Fibroblast of skin of abdomen (primary cell): ENCODE measurements around the gene CDC37L1.
"Not testable (repeated sequence)": the region's sequence is repeated elsewhere in the genome, so short reads cannot be mapped to it uniquely, and the experiment has no call there.

Experiments
- DNase-seq: peaks from one replicate; pipeline ENCODE4 v3.0.0-alpha.2; 2013

The CDC37L1 gene

DNA sequence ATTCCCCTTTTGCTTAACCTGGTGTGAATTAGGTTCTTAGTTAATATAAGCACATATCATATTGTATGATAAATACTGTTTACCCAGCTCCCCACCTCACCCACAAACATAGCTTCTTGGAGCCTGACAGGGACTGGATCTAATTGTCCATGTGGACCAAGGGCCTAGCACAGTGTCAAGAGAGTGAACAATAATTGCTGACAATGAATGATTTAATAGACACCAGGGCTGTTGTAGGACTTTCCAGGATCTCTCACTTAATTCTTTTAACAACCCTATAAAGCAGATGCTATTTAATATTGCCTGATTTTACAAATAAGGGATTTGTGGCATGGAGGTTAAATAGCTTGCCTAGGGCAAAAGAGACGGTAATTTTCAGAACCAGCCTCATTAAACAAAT lies 36.8 kb downstream of the CDC37L1 start:
- no peak for DNase-seq

DNA sequence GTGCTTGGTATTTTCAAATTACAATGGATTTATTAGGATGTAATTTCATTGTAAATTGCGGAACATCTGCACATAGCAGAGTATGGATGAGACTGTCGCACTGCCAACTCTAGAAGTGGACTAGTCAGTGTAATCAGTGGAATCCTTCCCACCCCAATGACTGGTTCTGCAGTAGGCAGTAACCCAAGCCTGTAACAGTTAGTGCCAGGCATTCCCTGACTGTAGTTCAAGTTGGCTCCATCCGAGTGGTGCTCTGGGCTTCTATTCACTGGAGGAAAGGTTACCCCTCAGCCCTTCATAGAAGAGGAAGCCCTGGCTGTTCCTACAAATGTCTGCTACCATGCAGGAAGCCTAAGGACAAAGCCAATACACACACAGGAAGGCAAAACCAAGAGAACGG lies 38.4 kb downstream of the CDC37L1 start:
- DNase-seq = no peak

DNA sequence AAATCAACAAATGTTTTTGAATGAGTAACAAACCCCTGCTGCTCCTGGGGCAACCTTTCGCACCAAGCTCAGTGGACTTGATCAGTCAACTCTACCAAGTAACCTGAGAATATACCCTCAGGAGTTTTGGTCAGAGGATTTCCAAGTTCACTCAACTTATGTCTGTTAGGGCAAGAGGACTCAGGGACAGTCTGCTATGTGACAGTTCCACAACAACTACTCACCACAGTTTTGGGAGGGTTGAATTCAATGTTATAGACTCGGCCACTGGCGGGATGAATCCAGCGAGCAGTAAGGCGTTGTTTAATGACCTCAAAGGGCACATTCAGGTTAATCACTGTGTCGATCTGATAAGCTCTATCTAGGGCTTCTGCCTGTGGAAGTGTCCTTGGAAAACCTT lies 39.5 kb downstream of the CDC37L1 start:
- no peak for DNase-seq

DNA sequence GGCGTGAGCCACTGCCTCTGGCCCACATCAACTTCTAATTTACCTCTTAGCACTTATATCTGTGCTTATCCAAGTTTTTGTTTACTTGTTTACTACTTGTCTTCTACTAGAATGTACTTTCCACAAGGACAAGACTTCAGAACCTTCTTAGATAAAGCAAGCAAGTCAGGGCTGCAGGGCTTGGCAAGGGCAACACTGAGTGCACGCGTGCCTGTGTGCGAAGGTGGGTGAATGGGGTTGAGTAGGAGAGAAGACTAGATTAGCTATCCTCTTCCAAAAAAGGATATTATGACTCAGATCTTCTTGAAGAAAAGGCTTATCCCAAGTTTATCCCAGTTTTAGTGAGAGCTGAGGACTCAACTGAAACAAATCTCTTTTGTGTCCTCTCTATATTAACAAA lies 42.4 kb downstream of the CDC37L1 start:
- no peak for DNase-seq

DNA sequence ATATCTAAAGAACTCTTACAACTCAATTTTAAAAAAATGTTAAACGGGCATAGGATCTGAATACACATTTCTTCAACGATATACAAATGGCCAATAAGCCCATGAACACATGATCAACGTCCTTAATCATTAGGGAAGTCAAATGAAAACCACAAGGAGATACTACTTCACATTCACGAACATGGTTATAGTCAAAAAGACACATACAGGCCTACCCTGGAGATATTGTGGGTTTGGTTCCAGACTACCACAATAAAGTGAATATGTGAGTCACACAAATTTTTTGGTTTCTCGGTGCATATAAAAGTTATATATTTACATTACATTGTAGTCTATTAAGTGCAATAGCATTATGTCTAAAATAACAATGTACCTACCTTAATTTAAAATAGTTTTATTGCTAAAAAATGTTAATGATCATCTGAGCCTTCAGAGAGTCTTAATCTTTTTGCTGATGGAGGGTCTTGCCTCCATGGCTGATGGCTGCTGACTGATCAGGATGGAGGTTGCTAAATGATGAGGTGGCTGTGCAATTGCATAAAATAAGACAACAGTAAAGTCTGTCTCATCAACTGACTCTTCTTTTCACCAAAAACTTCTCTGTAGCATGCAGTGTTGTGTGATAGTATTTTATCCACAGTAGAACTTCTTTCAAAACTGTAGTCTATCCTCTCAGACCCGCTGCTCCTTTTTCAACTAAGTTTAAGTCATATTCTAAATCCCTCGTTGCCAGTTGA lies 46.5 kb downstream of the CDC37L1 start:
- DNase-seq = no peak

DNA sequence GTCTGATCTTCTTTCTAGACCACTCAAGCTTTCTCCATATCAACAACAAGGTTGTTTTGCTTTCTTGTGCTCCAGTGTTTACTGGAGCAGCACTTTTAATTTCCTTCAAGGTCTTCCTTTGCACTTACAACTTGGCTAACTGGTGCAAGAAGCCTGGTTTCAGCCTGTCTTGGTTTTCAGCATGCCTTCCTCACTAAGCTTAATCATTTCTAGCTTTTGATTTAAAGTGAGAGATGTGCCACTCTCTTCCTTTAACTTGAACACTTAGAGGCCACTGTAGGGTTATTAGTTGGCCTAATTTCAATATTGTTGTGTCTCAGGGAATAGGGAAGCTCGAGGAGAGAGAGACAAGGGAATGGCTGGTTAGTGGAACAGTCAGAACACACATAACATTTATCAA lies 48.2 kb downstream of the CDC37L1 start:
- DNase-seq = no peak

DNA sequence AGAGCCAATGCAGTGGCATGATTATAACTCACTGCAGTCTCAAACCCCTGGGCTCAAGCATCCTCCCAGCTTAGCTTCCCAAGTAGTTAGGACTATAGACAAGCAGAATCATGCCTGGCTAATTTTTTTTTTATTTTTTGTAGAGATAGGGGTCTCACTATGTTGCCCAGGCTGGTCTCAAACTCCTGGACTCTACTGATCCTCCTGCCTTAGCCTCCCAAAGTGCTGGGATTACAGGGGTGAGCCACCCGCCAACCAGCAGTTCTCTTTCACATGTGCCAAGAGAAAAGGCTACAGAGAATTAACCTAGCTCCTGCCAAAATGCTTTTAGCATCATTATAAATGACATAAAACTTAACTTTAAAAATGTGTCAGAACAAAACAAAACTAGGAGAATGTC lies 53.5 kb downstream of the CDC37L1 start:
- DNase-seq = no peak

DNA sequence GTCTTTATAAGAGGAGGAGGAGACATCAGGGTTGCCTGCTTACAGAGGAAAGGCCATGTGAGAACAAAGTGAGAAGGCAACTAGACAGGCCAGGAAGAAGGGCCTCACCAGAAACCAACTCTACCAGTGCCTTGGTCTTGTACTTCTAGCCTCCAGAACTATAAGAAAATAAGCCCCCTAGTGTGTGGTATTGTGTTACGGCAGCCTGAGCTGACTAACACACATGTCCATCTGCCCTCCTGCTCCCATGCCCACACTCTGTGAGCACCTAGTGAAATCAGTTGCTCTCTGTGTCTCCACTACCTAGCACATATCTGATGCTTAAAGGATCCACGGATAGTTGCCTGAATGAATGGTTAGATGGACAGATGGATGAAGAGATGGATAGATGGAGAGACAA lies 54.8 kb downstream of the CDC37L1 start:
- no peak for DNase-seq

DNA sequence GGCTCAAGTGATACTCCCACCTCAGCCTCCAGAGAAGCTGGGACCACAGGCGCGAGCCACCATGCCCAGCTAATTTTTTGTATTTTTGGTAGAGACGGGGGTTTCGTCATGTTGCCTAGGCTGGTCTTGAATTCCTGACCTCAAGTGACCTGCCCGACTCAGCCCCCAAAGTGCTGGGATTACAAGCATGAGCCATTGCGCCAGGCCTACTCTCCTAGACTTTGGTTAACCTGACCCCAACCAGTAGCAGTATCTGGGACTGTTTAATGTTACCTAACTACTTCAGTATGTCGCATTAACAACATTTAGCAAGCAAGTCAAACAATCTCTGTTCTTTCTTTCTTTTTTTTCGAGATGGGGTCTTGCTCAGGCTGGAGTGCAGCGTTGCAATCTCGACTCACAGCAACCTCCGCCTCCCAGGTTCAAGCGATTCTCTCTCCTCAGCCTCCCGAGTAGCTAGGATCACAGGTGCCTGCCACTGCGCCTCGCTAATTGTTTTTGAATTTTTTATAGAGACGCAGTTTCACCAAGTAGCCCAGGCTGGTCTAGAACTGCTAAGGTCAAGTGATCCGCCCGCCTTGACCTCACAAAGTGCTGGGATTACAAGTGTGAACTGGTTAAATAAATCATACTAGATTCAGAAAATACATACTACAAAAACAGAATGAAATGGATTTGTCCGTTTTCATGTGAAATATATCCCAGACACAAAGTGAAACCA lies 59.7 kb downstream of the CDC37L1 start:
- DNase-seq = no peak

DNA sequence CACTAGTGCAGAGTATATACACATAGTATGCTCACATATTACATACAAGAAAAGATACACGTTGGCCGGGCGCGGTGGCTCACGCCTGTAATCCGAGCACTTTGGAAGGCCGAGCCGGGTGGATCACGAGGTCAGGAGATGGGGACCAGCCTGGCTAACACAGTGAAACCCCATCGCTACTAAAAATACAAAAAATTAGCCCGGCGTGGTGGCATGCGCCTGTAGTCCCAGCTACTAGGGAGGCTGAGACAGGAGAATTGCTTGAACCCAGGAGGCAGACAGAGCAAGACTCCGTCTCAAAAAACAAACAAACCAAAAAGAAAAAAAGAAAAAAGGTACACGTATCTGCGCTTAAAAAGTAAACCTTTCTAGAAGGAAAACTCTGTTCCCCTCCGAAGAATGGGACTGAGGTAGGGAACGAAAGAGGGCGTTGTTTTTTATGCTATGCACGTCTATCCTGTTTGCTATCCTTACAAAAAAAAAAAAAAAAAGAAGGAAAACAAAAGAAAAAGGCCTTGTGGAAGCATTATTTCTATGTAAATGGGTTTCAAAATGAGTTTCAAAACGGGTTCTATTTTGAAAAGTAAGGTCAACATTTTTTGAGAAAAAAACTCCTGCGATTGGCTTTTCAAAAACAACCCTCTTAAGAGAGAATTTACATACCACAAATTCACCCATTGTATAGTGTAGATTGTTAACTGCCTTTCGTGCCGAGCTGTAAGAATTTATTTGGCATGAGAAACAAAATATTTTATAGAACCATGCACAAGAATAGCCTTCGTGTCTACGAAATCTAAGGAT lies 60.4 kb downstream of the CDC37L1 start:
- no peak for DNase-seq

DNA sequence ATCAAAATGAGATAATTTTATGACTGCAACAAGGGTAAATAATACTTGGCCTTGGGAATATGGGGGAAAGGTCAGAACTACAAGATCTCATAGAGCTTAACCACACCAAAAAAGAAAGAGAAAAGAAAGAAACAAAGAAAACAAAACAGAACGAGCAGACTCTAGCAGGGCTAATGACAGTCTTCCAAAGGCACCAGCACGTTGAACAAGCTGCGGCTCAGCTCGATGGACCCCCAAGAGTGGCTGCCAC lies 60.9 kb downstream of the CDC37L1 start:
- peak; percentile 21 for DNase-seq

DNA sequence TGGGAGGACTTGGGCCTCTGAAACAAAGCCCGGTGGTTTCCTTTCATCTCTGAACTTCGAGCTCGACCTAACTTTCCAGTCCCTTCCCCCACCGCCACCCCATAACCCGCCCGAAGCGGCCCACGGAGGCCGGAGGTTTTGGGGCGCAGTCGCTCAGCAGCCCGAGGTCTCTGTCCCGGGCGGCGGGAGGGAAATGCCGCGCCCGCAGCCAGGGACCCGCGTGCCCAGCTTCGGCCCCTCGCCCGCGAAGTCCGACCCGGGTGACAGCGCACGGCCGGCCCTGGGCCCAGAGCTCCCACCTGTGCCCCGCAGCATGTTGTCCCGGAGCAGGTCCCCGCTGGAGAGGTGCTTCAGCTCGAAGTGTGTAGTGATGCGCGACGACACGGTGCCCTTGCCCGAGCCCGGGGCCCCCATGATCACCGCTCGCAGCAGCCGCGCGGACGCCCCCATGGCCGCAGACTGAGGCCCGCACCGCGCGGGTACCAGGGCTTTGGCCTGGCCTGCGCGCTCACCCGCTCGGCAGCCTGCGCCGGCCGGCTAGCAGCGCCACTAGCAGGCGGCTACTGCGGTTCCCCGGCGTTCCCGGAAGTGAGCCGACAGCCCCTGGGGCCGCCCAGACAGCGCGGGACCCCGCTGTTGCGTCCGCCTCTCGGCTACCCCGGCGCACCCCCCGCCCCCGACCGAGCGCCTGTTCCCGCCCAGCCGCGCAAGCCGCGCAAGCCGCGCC lies 61.4 kb downstream of the CDC37L1 start, which contains the start of gene AK3:
AK3 (minus strand) TSS at position 565 of the 727 bp plus-strand sequence; CDS start at position 450, 115 bp downstream.
- peak; percentile 88 for DNase-seq

DNA sequence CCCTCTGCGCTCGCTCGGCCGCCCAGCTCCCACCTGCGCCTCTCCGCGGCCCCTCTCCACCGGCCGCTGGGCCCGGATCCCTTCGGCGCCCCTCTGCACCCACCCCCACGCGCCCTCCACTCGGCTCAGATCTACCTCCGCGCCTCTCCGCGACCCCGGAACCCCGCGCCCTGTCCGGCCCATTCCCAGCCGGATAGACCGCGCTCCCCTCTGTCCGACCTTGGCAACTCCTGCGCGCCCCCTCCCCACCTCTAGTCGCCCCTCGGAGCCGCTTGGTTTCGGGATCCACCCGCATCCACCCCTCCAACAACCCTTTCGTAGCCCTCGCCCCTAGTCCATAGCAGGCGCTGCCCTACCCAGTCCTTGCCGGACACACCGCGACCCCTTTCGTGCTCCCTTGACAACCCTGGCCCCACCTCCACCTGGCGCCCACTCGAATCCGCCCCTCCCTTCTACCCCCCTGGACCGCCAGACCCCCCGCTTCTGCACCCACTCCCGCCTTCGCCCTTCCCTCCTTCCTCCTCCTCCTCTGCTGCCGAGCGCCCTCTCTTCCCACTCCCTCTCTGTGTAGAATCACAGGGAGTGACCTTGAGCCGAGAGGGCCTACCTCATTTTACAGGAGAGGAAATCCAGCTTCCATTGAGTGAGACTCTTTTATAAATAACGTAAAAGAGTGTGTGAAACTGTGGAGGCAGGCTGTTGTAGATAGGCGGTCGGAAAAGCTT lies 62.2 kb downstream of the CDC37L1 start:
- no peak for DNase-seq

DNA sequence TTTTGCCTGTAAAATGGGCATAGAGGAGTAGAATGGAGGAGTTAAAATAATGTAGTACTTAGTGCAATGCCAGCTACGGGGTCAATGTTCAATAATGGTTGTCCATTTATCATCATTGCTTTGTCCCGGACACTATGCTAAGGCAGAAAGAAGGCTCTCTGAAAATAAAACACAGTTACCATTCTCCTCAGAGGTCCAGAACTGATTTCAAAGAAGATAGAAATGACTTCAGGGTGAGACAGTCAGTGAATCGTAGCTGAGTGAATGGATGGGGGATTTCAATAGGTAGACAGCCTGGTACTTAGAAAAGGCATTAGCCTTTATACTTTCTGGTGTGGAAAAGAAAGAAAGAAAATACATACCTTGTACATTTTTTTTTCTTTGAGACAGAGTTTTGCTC lies 62.9 kb downstream of the CDC37L1 start:
- no peak for DNase-seq

DNA sequence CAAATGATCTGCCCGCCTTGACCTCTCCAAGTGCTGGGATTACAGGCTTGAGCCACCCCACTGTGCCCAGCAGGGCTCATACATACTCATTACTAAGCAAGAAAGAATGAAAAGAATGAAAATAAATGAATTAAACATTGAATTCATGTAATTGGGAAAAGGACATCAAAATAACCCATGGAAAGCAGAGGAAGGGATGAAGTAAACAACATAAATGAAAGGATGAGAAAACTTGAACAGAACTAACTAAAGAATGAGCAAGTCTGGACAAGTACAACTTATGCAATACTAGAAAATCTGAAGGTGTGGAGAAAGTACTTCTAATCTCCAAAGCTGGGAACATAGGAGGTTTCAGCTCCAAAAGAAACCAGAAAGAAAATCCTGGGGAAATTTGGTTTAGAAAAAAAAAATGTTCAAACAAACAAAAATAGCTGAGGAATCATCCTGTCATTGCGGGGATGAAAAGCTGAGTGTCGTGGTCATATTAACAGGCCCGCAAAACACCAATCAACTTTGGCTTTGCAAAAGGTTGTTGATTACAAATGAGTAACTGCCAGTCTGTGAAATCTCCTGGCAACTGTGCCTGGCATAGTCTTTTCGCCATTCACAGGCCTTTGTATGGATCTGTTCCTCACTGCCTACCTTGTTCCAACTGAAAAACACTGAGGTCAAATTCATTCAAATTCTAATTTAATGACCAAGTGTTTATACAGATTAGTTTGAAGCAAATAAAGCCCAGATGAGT lies 63.9 kb downstream of the CDC37L1 start:
- no peak for DNase-seq

DNA sequence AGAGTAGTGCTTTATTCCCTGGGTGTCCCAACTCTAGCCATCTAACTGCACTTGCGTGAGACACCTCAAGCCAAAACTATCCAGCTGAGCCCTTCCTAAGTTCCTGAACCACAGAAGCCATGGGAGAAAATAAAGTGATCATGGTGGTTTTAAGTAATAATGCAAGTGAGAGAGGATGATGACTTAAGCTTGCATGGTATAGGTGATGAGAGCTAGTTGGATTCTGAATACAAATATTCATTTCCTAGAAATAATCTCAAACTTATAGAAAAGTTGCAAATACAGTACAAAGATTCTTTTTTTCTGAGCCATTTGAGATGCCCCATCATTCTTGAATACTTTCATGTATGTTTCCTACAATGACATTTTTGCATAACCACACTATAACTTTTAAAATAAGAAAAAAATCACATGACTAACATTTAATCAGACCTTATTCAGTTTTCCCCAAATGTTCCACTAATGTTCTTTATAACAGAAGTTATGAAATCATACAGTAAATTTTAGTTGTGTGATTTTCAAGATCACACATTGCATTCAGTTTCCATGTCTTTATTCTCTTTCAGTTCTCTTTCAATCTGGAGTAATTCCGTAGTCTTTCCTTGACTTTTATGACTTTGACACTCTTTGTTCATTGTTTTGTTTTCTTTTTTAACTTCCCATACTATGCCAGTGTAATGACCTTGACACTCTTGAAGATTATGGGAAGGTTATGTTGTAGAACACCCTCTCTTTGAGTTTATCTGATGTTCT lies 67.1 kb downstream of the CDC37L1 start:
- DNase-seq = no peak

DNA sequence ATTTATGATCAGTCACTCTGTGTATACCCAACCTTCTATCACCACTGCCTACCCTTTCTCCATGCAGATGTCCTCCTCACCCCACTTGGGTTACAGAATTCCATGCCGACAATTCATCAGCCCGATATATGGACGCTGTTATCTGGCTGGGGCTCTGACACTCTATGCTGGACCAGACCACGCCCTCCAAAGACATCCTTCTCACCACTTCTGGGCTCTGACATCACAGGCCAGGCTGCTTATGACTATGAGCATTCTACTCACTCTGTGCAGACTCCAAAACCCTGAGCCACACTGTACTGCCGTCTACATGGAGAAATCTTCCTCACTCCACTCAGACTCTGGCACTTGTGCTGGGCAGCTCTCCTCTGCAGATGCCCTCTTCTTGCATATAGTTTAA lies 69.2 kb downstream of the CDC37L1 start:
- no peak for DNase-seq

DNA sequence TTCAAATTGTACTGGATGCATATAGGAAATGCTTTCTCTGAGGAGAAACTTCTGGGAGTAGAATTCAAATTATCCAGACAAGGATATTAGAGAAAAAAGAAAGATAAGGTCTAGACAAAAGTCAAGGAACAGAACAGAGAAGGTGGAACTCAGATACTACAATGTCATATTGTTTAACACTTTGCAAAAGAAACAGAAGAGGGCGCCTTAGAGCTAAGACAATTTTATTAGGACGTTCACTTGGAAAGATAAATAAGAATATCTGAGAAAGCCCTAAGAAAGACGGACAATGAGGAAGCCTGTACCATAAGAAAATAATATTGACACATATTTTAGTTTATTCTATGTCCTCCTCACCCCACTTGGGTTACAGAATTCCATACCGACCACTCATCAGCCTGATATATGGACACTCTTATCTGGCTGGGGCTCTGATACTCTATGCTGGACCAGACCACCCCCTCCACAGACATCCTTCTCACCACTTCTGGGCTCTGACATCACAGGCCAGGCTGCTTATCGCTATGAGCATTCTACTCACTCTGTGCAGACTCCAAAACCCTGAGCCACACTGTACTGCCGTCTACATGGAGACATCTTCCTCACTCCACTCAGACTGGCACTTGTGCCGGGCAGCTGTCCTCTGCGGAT lies 70.8 kb downstream of the CDC37L1 start:
- DNase-seq = peak; percentile 37

DNA sequence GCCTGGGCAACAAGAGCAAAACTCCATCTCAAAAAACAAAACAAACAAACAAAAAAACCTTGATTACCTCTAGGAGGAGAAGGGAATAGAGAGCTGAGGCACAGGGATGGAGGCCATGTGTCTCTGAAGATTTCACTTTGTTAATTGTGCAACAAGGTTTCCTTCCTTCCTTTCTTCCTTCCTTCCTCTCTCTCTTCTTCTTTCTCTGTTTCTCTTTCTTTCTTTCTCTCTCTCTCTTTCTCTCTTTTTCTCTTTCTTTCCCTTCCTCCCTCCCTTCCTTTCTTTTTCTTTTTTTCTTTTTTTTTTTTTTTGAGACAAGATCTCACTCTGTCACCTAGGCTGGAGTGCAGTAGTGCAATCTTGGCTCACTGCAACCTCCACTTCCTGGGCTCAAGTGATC lies 75.2 kb downstream of the CDC37L1 start:
- not testable (repeated sequence) for DNase-seq

DNA sequence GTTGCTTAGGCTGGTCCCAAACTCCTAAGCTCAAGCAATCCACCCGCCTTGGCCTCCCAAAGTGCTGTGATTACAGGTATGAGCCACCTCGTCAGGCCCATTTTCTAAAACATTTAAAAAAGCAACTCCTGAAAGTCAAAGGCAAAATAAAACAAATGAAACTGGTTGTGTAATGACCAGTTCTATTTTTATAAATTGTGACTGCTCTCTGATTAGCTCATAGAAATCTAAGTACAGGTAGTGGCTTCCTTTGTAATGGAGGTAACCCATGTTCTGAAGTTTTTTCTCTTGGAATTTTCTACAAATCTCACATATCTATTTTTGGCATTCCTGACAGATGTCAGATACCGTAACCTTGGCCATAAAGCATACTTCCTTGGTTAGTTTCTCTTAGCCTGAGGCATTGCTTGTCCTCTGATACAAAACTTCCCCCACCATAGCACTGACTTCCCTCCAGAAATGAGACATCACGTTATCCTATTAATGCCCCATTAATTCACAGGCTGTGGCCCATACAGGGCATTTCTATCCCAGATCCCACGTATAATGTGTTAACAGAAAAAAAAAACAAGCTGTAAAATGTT lies 75.7 kb downstream of the CDC37L1 start:
- DNase-seq = no peak
